22Rv1 (cell line): Measurements from ENCODE around the gene LENEP.
A peak's percentile ranks its signal among the peaks of the same experiment; 100 is the strongest.

ENCODE experiments used
- H3K27ac ChIP-seq: fragments of 450-650 bp; 2 replicates; pipeline ENCODE4 v1.5.1; 2017
- ZFX ChIP-seq: fragments of 450-650 bp; IDR thresholded peaks from 2 replicates; pipeline ENCODE4 v1.6.1; 2017; ENCODE audit warnings: antibody characterized with exemption, borderline replicate concordance
- TF ChIP-seq, protein P1 (sequence below): fragments of 450-650 bp; IDR thresholded peaks from 2 replicates; pipeline ENCODE4 v1.5.1; 2017; ENCODE audit warnings: mild to moderate bottlenecking

The LENEP gene

DNA sequence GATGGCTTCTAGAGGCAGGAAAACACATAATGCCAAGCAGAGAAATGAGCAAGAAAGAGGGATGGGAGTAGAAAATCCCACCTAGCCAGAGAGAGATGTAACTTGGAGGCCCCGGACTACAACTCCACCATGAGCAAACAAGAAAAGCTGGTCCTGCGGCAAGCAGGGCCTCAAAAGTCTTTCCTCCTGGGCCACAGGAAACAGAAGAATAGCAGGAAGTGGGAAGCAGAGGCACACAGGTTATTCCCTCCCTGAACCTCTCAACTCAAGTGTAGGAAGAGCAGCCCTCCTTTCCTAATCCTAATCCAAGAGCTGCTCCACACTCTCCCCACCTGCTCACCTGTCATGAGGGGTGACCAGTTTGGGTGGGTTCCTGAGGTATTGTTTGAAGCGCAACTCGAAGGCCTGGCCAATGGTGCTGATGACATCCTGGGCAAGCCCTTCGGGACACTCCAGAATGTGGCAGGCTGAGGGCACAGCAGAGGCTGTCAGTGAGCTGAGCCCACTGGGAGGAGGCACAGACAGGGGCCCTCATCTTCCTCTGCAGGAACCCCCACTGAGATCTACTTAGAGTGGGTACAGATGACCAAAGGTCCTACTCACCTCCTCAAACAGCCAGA is 25.9 kb upstream of the LENEP start:
- no peak for TF ChIP-seq ZFX
- TF ChIP-seq, protein P1, sequence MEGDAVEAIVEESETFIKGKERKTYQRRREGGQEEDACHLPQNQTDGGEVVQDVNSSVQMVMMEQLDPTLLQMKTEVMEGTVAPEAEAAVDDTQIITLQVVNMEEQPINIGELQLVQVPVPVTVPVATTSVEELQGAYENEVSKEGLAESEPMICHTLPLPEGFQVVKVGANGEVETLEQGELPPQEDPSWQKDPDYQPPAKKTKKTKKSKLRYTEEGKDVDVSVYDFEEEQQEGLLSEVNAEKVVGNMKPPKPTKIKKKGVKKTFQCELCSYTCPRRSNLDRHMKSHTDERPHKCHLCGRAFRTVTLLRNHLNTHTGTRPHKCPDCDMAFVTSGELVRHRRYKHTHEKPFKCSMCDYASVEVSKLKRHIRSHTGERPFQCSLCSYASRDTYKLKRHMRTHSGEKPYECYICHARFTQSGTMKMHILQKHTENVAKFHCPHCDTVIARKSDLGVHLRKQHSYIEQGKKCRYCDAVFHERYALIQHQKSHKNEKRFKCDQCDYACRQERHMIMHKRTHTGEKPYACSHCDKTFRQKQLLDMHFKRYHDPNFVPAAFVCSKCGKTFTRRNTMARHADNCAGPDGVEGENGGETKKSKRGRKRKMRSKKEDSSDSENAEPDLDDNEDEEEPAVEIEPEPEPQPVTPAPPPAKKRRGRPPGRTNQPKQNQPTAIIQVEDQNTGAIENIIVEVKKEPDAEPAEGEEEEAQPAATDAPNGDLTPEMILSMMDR, result no peak
- H3K27ac ChIP-seq, result peak overlapping the region; percentile 20; the same call in 1 of the 2 replicates

DNA sequence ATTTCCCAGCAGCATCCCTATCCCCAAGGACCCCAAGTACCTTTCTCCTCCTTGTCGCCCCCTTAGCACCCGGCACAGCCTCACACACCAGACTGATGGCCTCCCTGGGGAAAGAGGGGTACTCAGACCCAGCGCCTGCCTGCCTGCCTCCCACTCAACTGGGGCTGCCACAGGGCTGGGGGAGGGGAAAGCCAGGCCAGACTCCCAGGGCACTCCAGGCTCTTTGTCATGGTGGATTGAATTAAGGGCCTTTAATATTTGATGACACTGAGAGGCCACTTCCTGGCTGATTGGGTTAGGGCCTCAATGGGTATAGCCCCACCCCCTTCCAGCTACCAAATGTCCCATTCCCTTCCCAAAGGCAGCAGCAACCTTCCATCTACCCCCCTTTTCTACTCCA is 24.7 kb upstream of the LENEP start:
- H3K27ac ChIP-seq, result peak overlapping the region; percentile 98; the same call in 1 of the 2 replicates
- TF ChIP-seq ZFX, result no peak
- TF ChIP-seq, protein P1, result no peak

DNA sequence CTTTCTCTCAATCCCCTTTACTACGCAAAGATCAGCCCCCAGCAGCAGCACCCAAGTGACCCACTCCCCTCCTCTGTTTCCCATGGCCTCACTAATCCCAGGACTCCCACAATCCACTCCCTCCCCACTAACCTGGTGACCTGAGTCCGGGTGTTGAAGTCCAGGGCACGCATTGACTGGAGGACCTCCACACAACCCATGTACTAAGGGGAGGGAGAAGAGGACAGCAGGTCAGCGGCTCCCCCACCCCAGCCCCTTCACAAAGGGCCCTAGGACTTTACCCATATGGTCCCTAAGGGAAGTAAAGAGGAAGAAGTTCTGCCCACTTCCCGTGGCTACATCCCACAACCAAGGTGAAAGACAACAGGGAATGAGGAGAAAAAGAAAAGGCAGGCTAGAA is 24.1 kb upstream of the LENEP start:
- peak overlapping the region; percentile 98; the same call in 1 of the 2 replicates for H3K27ac ChIP-seq
- no peak for TF ChIP-seq ZFX
- TF ChIP-seq, protein P1, result no peak

DNA sequence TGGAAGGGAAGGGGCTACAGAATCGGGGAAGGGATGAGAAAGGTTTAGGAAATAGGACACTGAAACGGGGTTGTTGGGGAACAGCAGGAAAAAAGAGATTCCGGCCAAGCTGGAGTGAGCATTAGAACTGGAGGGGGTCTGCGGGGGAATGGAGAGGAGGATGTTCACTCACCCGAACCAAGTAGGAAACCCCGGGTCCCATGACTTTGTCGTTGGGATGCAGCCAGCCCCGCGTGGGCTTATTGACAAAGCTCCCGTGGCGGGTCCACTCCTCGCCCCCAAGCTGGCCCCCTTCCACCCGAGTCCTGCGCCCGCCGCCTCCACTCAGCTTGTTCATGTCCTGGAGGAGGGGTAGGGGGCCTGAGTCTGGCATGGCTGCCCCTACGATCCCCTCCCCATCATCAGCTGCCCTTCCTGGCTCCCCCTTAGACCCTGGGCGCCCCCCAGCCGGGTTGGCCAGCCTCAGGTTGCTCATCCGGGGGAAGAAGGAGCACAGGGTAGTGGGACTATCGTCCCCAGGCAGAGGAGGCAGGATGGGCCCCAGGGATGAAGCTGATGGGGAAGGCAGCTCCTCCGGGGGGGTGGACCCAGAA is 23.4 kb upstream of the LENEP start:
- H3K27ac ChIP-seq, result peak overlapping the region; percentile 98

DNA sequence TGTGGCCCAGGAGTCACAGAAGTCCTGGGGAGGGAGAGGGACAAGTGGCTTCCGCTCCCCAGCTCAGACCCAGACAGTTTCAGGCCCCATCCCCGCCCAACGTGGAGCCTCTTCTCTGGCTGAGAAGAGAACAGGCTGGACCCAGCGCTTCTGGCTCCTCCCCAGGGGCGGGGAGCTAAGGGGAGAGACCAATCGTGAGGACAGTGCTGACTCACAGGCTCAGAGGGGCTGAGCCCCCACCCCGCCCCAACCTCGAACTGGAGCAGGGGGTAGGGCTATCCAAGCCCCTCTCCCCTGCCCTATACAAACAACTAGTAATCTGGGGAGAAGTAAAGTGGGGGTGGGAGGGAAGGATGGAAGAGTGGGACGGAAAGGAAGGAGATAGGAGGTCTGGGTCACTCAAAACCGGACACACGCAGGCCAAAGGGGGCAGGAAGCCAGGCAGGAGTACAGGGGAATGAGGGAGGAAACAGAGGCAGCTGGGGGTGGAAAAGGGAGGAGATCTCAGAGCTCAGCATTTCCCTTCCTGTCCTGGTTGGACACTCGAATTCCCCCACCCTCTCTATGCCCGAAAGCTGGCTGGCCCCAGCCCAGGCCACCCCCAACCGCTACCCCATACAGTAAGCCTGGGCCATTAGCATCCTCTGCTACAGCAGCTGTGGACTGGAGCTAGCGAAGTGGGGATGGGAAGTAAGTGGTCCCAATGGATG is 22.6 kb upstream of the LENEP start, which contains the start of gene SHC1:
Gene SHC1, minus strand, starts transcription at position 117 of the 710 bp plus-strand sequence. CDS start 221 bp downstream, outside the sequence.
- TF ChIP-seq ZFX, result no peak
- TF ChIP-seq, protein P1, result no peak
- H3K27ac ChIP-seq, result peak within 1 kb of the TSS; percentile 98

More for the DNA sequence above, 23.4 kb upstream of the LENEP start:
- TF ChIP-seq ZFX, result no peak
- TF ChIP-seq, protein P1, result no peak

DNA sequence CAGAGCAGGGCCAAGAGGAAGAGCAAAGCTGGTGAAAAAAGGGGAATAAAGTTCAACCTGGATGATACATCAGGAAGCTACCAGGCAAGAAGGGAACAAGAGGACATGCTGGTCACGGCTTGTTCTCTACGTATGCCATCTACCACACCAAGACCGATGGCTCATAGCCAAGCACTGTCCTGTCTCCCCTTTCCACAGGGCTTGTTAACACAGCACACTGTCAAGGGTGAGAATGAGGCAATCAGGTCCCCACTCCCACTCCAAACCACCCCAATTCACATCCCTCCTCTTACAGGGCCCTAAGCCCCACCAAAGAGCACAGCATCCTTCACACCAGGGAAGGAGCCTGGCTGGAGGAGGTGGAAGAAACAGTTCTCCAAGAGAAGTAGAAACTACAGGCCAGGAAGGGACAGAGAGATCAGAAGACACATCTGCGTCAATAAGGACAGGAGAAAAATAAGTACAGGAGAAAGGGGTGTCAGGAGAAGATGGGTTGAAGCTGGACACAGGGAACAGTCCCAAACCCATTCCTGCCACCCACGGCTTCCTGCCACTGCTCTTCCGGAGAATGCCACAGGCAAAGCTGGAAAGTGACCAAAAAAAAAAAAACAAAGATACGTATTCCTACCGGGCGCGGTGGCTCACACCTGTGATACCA is 21.9 kb upstream of the LENEP start:
- H3K27ac ChIP-seq, result peak overlapping the region; percentile 98
- TF ChIP-seq ZFX, result no peak

DNA sequence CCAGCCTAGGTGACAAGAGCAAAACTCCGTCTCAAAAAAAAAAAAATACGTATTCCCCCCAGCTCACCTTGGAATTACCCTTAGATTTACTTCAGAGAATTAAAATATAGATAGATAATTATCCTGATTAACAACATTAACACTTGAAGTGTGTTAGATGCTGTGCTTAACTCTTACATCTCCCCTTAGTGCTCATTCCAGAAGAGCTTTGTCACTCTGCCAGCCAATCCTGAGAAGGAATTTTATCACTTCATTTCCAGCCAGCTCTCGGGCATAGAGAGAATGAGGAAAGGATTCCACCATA is 21.2 kb upstream of the LENEP start:
- TF ChIP-seq ZFX, result no peak
- TF ChIP-seq, protein P1, result no peak
- peak overlapping the region; percentile 98 for H3K27ac ChIP-seq
